K562 (cell line): Measurements from ENCODE around the gene ZFYVE16.

ENCODE experiments used
- EP300 ChIP-seq: IDR thresholded peaks from 2 replicates; pipeline ENCODE4 v1.6.1; 2012; ENCODE audit warnings: low read length, improper control_type of control experiment
- EZH2 ChIP-seq: IDR thresholded peaks from 2 replicates; pipeline ENCODE4 v1.6.1; 2012; ENCODE audit warnings: low read depth, mild to moderate bottlenecking, inconsistent platforms, low read length, borderline replicate concordance
- GABPB2 ChIP-seq: fragments of 250-450 bp; sonication (Bioruptor Pico); conservative IDR thresholded peaks from 2 replicates; pipeline ENCODE4 v1.5.1; 2021; ENCODE audit warnings: mild to moderate bottlenecking
- HBP1 ChIP-seq: fragments of 450-650 bp; formaldehyde crosslinking; IDR thresholded peaks from 2 replicates; pipeline ENCODE4 v1.4.0; 2022; ENCODE audit warnings: missing genetic modification characterization
- KDM4B ChIP-seq, 2 experiments: fragments of 450-650 bp in 1 of 2; sonication (generic) in 1 of 2; IDR thresholded peaks; 2 replicates each; pipeline ENCODE4 v1.6.1; 2016 to 2017; ENCODE audit warnings: borderline replicate concordance in 2 of 2, antibody characterized with exemption in 1 of 2, low read depth in 1 of 2, mild to moderate bottlenecking in 1 of 2
- MAFK ChIP-seq: IDR thresholded peaks from 2 replicates; pipeline ENCODE4 v1.6.1; 2011; ENCODE audit warnings: low read length, improper control_type of control experiment
- NEUROD1 ChIP-seq: fragments of 150-350 bp; IDR thresholded peaks from 2 replicates; pipeline ENCODE4 v1.6.1; 2014; ENCODE audit warnings: borderline replicate concordance, low read length, low read depth; ENCODE audit not compliant: partially characterized antibody
- NR0B1 ChIP-seq: fragments of 450-650 bp; IDR thresholded peaks from one replicate; pipeline ENCODE4 v1.6.1; 2018; ENCODE audit warnings: mild to moderate bottlenecking, moderate library complexity; ENCODE audit not compliant: partially characterized antibody
- PRMT5 ChIP-seq: sonication (generic); formaldehyde crosslinking; IDR thresholded peaks from 2 replicates; pipeline ENCODE4 v1.5.0; 2020; ENCODE audit warnings: missing genetic modification reagents
- TAF1 ChIP-seq: IDR thresholded peaks from 2 replicates; pipeline ENCODE4 v1.6.1; 2011; ENCODE audit warnings: mild to moderate bottlenecking, low read length, moderate library complexity; ENCODE audit not compliant: insufficient read depth, control insufficient read depth, severe bottlenecking; ENCODE audit errors: extremely low read depth
- USF1 ChIP-seq: sonication (generic); formaldehyde crosslinking; IDR thresholded peaks from 2 replicates; pipeline ENCODE4 v1.9.0; 2022; ENCODE audit warnings: mild to moderate bottlenecking, missing genetic modification reagents
- ZNF121 ChIP-seq: sonication (generic); formaldehyde crosslinking; conservative IDR thresholded peaks from 2 replicates; pipeline ENCODE4 v1.8.0; 2022; ENCODE audit warnings: missing genetic modification reagents
- ZNF431 ChIP-seq: sonication (generic); formaldehyde crosslinking; IDR thresholded peaks from 2 replicates; pipeline ENCODE4 v1.8.0; 2022; ENCODE audit warnings: mild to moderate bottlenecking, missing genetic modification reagents

GRCh38 chr5:80439213-80439612 is 31.3 kb downstream of the ZFYVE16 start:
- TF ChIP-seq MAFK (no peak), ZNF121 (no peak), GABPB2 (CRISPR knock-in tag) (no peak), HBP1 (CRISPR knock-in tag) (no peak), ZNF431 (CRISPR knock-in tag) (no peak), USF1 (CRISPR knock-in tag) (no peak), NR0B1 (no peak), TAF1 (no peak), NEUROD1 (no peak), EZH2 (no peak), KDM4B (IDR thresholded peaks at IDR 0.05; ENCODE audit: borderline replicate concordance in 2 of 2, low read depth in 1 of 2) (no peak), PRMT5 (no peak), EP300 (no peak)
